SK-N-SH (cell line): ENCODE data around the gene LRP4. TPM values are rescaled to one million over a fixed set of nuclear protein-coding genes. Genes with fewer than 3 reads are reported as not detected.

Source experiments
- CTCF ChIA-PET: fragments of 300-600, 350-600 bp; formaldehyde crosslinking; extraction: SDS; loops from one replicate; lab custom pipeline; 2021; lab: Yijun Ruan, JAX
- POLR2A ChIA-PET: fragments of 350-600 bp; sonication (Branson Sonifier 250); formaldehyde crosslinking; extraction: SDS; loops from one replicate; lab custom pipeline; 2020; ENCODE audit warnings: antibody characterized with exemption, inconsistent platforms; lab: Yijun Ruan, JAX
- DNase-seq: peaks from one replicate; pipeline ENCODE4 v3.0.0; 2012
- H2AFZ ChIP-seq: fragments of 200-600 bp; sonication (generic); 2 replicates; pipeline ENCODE4 v1.8.1; 2016; ENCODE audit warnings: antibody characterized with exemption, mild to moderate bottlenecking, low read depth
- H3F3A ChIP-seq: fragments of 200-600 bp; sonication (generic); replicated peaks from 2 replicates; pipeline ENCODE3; 2016; ENCODE audit warnings: antibody characterized with exemption, mild to moderate bottlenecking; ENCODE audit not compliant: insufficient read depth
- H3K27ac ChIP-seq, 2 experiments: fragments of 200-500 bp in 1 of 2; fragments of 200-600 bp in 1 of 2; sonication (Bioruptor generic) in 1 of 2; sonication (generic), shearing (Covaris generic) in 1 of 2; 2 replicates each; pipeline versions ENCODE4 v1.5.1 to v1.6.1; 2014 to 2016; ENCODE audit warnings: low read depth in 2 of 2, inconsistent platforms in 1 of 2, low read length in 1 of 2, mild to moderate bottlenecking in 1 of 2, mixed read lengths in 1 of 2
- H3K27me3 ChIP-seq: fragments of 200-600 bp; sonication (generic), shearing (Covaris generic); 2 replicates; pipeline ENCODE4 v1.6.1; 2016; ENCODE audit warnings: mixed run types; ENCODE audit not compliant: insufficient read depth
- H3K36me3 ChIP-seq, 2 experiments: fragments of 200-500 bp in 1 of 2; fragments of 200-600 bp in 1 of 2; sonication (Bioruptor generic) in 1 of 2; sonication (generic) in 1 of 2; replicated peaks in 1 of 2; 2 replicates each; pipeline versions ENCODE3 to v1.5.1; 2014 to 2016; ENCODE audit warnings: low read length in 1 of 2, mild to moderate bottlenecking in 1 of 2; ENCODE audit not compliant: insufficient read depth in 2 of 2, control insufficient read depth in 1 of 2
- H3K4me1 ChIP-seq, 2 experiments: fragments of 200-500 bp in 1 of 2; fragments of 200-600 bp in 1 of 2; sonication (Bioruptor generic) in 1 of 2; sonication (generic), shearing (Covaris generic) in 1 of 2; 2 replicates each; pipeline versions ENCODE4 v1.5.1 to v1.6.1; 2014 to 2016; ENCODE audit warnings: low read depth in 1 of 2, low read length in 1 of 2, mixed run types in 1 of 2; ENCODE audit not compliant: insufficient read depth in 2 of 2, control insufficient read depth in 1 of 2
- H3K4me2 ChIP-seq: fragments of 200-600 bp; sonication (generic), shearing (Covaris generic); 2 replicates; pipeline ENCODE4 v1.6.1; 2017; ENCODE audit warnings: mixed run types
- H3K4me3 ChIP-seq, 2 experiments: fragments of 200-500 bp in 1 of 2; fragments of 200-600 bp in 1 of 2; sonication (Bioruptor generic) in 1 of 2; sonication (generic), shearing (Covaris generic) in 1 of 2; 2 replicates each; pipeline versions ENCODE4 v1.5.1 to v1.8.1; 2014 to 2016; ENCODE audit warnings: low read depth in 2 of 2, inconsistent platforms in 1 of 2, low read length in 1 of 2, mild to moderate bottlenecking in 1 of 2, mixed read lengths in 1 of 2, moderate library complexity in 1 of 2
- H3K79me2 ChIP-seq: fragments of 200-600 bp; sonication (generic); 2 replicates; pipeline ENCODE4 v1.8.1; 2017; ENCODE audit warnings: mild to moderate bottlenecking; ENCODE audit not compliant: insufficient read depth
- H3K9ac ChIP-seq: fragments of 200-600 bp; sonication (generic); 2 replicates; pipeline ENCODE4 v1.6.1; 2017; ENCODE audit warnings: mixed run types
- H3K9me2 ChIP-seq: fragments of 200-600 bp; sonication (generic); 2 replicates; pipeline ENCODE4 v1.6.1; 2017; ENCODE audit warnings: mixed run types
- H3K9me3 ChIP-seq: fragments of 200-600 bp; sonication (generic); 2 replicates; pipeline ENCODE4 v1.6.1; 2017; ENCODE audit warnings: mixed run types, mild to moderate bottlenecking, moderate library complexity
- H4K20me1 ChIP-seq: fragments of 200-600 bp; sonication (generic); 2 replicates; pipeline ENCODE4 v1.6.1; 2017; ENCODE audit warnings: mild to moderate bottlenecking, mixed run types; ENCODE audit not compliant: insufficient read depth
- CHD2 ChIP-seq: fragments of 150-350 bp; IDR thresholded peaks from 2 replicates; pipeline ENCODE4 v1.6.1; 2018; ENCODE audit warnings: low read length; ENCODE audit not compliant: partially characterized antibody
- CTCF ChIP-seq: fragments of 200-600 bp; sonication (generic); IDR thresholded peaks from 2 replicates; pipeline ENCODE4 v1.6.1; 2017; ENCODE audit warnings: antibody characterized with exemption, mild to moderate bottlenecking, moderate library complexity
- ELF1 ChIP-seq: IDR thresholded peaks from 2 replicates; pipeline ENCODE4 v1.4.0; 2012
- EP300 ChIP-seq, 2 experiments: IDR thresholded peaks; 2 replicates each; pipeline versions ENCODE4 v1.4.0 to v1.6.1; 2012; ENCODE audit warnings: borderline replicate concordance in 1 of 2, low read depth in 1 of 2, low read length in 1 of 2
- EZH2phosphoT487 ChIP-seq: fragments of 200-600 bp; sonication (generic); IDR thresholded peaks from 2 replicates; pipeline ENCODE4 v1.6.1; 2017; ENCODE audit warnings: low read depth, mixed run types, mild to moderate bottlenecking, antibody characterized with exemption, moderate library complexity, borderline replicate concordance
- FOSL2 ChIP-seq: IDR thresholded peaks from 2 replicates; pipeline ENCODE4 v1.4.0; 2012; ENCODE audit warnings: low read depth, mild to moderate bottlenecking, moderate library complexity, borderline replicate concordance
- FOXJ3 ChIP-seq: sonication (generic); formaldehyde crosslinking; IDR thresholded peaks from 2 replicates; pipeline ENCODE4 v1.5.1; 2020; ENCODE audit warnings: mild to moderate bottlenecking, missing genetic modification reagents
- FOXM1 ChIP-seq: IDR thresholded peaks from 2 replicates; pipeline ENCODE4 v1.4.0; 2012; ENCODE audit warnings: low read depth, mild to moderate bottlenecking
- JUND ChIP-seq: IDR thresholded peaks from 2 replicates; pipeline ENCODE4 v1.4.0; 2012
- MEF2A ChIP-seq: IDR thresholded peaks from 2 replicates; pipeline ENCODE4 v1.4.0; 2012; ENCODE audit warnings: low read depth, borderline replicate concordance
- NRF1 ChIP-seq: IDR thresholded peaks from 2 replicates; pipeline ENCODE4 v1.6.1; 2012; ENCODE audit warnings: low read depth, mild to moderate bottlenecking, low read length
- PBX3 ChIP-seq: IDR thresholded peaks from 2 replicates; pipeline ENCODE4; 2012
- REST ChIP-seq: IDR thresholded peaks from 2 replicates; pipeline ENCODE4 v1.6.1; 2012; ENCODE audit warnings: mild to moderate bottlenecking, low read depth, low read length, moderate library complexity
- SMC3 ChIP-seq: IDR thresholded peaks from 2 replicates; pipeline ENCODE4 v1.6.1; 2012; ENCODE audit warnings: low read depth, low read length, improper control_type of control experiment
- TAF1 ChIP-seq: IDR thresholded peaks from 2 replicates; pipeline ENCODE4 v1.6.1; 2012; ENCODE audit warnings: low read depth, mild to moderate bottlenecking, low read length, moderate library complexity, borderline replicate concordance
- TEAD4 ChIP-seq: IDR thresholded peaks from 2 replicates; pipeline ENCODE4 v1.4.0; 2012; ENCODE audit warnings: mild to moderate bottlenecking, borderline replicate concordance; ENCODE audit not compliant: insufficient read depth
- USF1 ChIP-seq: IDR thresholded peaks from 2 replicates; pipeline ENCODE4 v1.4.0; 2012; ENCODE audit warnings: low read depth, borderline replicate concordance
- USF2 ChIP-seq: fragments of 150-350 bp; IDR thresholded peaks from 2 replicates; pipeline ENCODE4 v1.6.1; 2017; ENCODE audit warnings: antibody characterized with exemption, low read length, low read depth, borderline replicate concordance
- ZBTB33 ChIP-seq: IDR thresholded peaks from 2 replicates; pipeline ENCODE4 v1.4.0; 2012; ENCODE audit warnings: low read depth, borderline replicate concordance
- WGBS: methylation state at CpG from one replicate; pipeline ENCODE4 v1.1.6; 2017; ENCODE audit warnings: low lambda C conversion rate; 5-methylcytosine and 5-hydroxymethylcytosine counted together
- polyA plus RNA-seq, 3 experiments: library from polyadenylated mRNA; depleted of rRNA; stranded (reverse); fragments of >200 nt; gene quantifications; 2 replicates each; pipeline ENCODE4 v1.2.3, GENCODE V29; 2012

LRP4 gene
- polyA plus RNA-seq, 1 of the 3 experiments (the other 2 are of a cell fraction) = 10.9 TPM

GRCh38 chr11:46879056-46879585, 39.2 kb downstream of the LRP4 start (continued):
- no peak for TF ChIP-seq USF1
- TF ChIP-seq FOXM1 = no peak
- no peak for TF ChIP-seq TAF1
- TF ChIP-seq FOXJ3 (CRISPR knock-in tag) = no peak
- TF ChIP-seq EP300 (IDR thresholded peaks at IDR 0.05; ENCODE audit: borderline replicate concordance in 1 of 2, low read depth in 1 of 2, low read length in 1 of 2) = no peak
- TF ChIP-seq CHD2 = no peak
- no peak for TF ChIP-seq PBX3
- no peak for TF ChIP-seq TEAD4

- Histone ChIP-seq H3K9me3 (no peaks in the 10 kb centered on the region), H3K4me2 (no peak overlapping the region), H3K79me2 (no peaks in the 10 kb centered on the region), H3K9me2 (no peaks in the 10 kb centered on the region), H3K9ac (no peak overlapping the region), H3K4me3 (no peak overlapping the region), H3K36me3 (peaks cover 20 to 42% of the 10 kb centered on the region in 2 experiments), H3K27ac (no peak overlapping the region), H3K27me3 (no peaks in the 10 kb centered on the region), H3F3A (no peaks in the 10 kb centered on the region), H4K20me1 (no peaks in the 10 kb centered on the region), H3K4me1 (peaks cover 0 to 6% of the 10 kb centered on the region in 2 experiments; a peak in 1 of 4 replicates), H2AFZ (no peak overlapping the region)
- TF ChIP-seq ELF1 (no peak), MEF2A (no peak), FOXM1 (no peak), NRF1 (no peak), SMC3 (no peak), REST (no peak), FOSL2 (no peak), FOXJ3 (CRISPR knock-in tag) (no peak), ZBTB33 (no peak), EZH2phosphoT487 (no peak), USF2 (no peak), JUND (no peak), CTCF (no peak)
- no peak for DNase-seq
- POLR2A ChIA-PET = no interaction called here
- 100% methylated on average over 1 of the region's 1 CpG for WGBS
- CTCF ChIA-PET = interaction anchor here (0.9 to 3.4 kb wide), 4 partner anchors 13 to 283 kb away, joined by 3 to 17 read pairs (median 4); no protein-coding TSS in a partner anchor
Measured at GRCh38 chr11:46877580-46877979, 40.8 kb downstream of the LRP4 start.
